ENCODE results near the gene UTRN. TPM values are rescaled to one million over a fixed set of nuclear protein-coding genes. Genes with fewer than 3 reads are reported as not detected.

The UTRN gene
- polyA plus RNA-seq, 1 donor (not counting 4 experiments of a cell fraction or from before 2014, with no cell fraction given): 23.7 TPM

- Histone ChIP-seq H3K36me3 (ENCODE audit: control insufficient read depth in 2 of 2, extremely low read depth in 1 of 2, insufficient read depth in 2 of 2, low read length in 2 of 2) (no peaks in the 10 kb centered on the region), H3K4me2 (ENCODE audit: control insufficient read depth, extremely low read depth, insufficient read depth, low read depth, low read length) (no peak overlapping the region), H2AFZ (ENCODE audit: control insufficient read depth, low read length) (no peak overlapping the region), H3K4me3 (ENCODE audit: control insufficient read depth in 2 of 3, extremely low read depth in 1 of 3, insufficient read depth in 2 of 3, low read depth in 1 of 3, low read length in 3 of 3) (no peak overlapping the region), H3K79me2 (ENCODE audit: control insufficient read depth, insufficient read depth, low read length) (no peaks in the 10 kb centered on the region), H3K27ac (ENCODE audit: control insufficient read depth, insufficient read depth, low read length) (no peak overlapping the region), H3K9me1 (ENCODE audit: control insufficient read depth, extremely low read depth, insufficient read depth, low read length) (no peaks in the 10 kb centered on the region), H4K20me1 (ENCODE audit: control insufficient read depth, extremely low read depth, insufficient read depth, low read length) (no peaks in the 10 kb centered on the region), H3K9ac (ENCODE audit: control insufficient read depth, extremely low read depth, insufficient read depth, low read length) (no peak overlapping the region), H3K9me3 (ENCODE audit: control insufficient read depth, low read depth, low read length) (no peaks in the 10 kb centered on the region), H3K4me1 (ENCODE audit: control insufficient read depth, extremely low read depth, insufficient read depth, low read length) (no peaks in the 10 kb centered on the region), H3K27me3 (ENCODE audit: control insufficient read depth, extremely low read depth, insufficient read depth, low read length) (no peaks in the 10 kb centered on the region)
- FAIRE-seq: no peak
- DNase-seq (ENCODE audit: low read depth, low spot score): no peak
- no peak for TF ChIP-seq EZH2 (IDR thresholded peaks at IDR 0.05; ENCODE audit: low read length)
- TF ChIP-seq CTCF (optimal IDR thresholded peaks at IDR 0.05 in 1 of 3, IDR thresholded peaks at IDR 0.05 in 1 of 3, conservative IDR thresholded peaks at IDR 0.05 in 1 of 3; ENCODE audit: extremely low read depth in 1 of 3, insufficient read depth in 2 of 3, low read length in 3 of 3): no peak
- dilution Hi-C loops (cut with MboI; ENCODE audit: extremely low pct_ligation_motif_present, low sequenced_read_pairs): no loop called here
Observed at GRCh38 chr6:144314003-144314485, 28.9 kb downstream of the UTRN start.

- Histone ChIP-seq H3K9ac (ENCODE audit: control insufficient read depth, extremely low read depth, insufficient read depth, low read length) (no peak overlapping the region), H3K9me3 (ENCODE audit: control insufficient read depth, low read depth, low read length) (no peaks in the 10 kb centered on the region), H3K4me2 (ENCODE audit: control insufficient read depth, extremely low read depth, insufficient read depth, low read depth, low read length) (no peak overlapping the region), H4K20me1 (ENCODE audit: control insufficient read depth, extremely low read depth, insufficient read depth, low read length) (no peaks in the 10 kb centered on the region), H3K27ac (ENCODE audit: control insufficient read depth, insufficient read depth, low read length) (no peak overlapping the region), H2AFZ (ENCODE audit: control insufficient read depth, low read length) (no peak overlapping the region), H3K9me1 (ENCODE audit: control insufficient read depth, extremely low read depth, insufficient read depth, low read length) (no peaks in the 10 kb centered on the region), H3K36me3 (ENCODE audit: control insufficient read depth in 2 of 2, extremely low read depth in 1 of 2, insufficient read depth in 2 of 2, low read length in 2 of 2) (no peaks in the 10 kb centered on the region), H3K4me1 (ENCODE audit: control insufficient read depth, extremely low read depth, insufficient read depth, low read length) (no peaks in the 10 kb centered on the region), H3K4me3 (ENCODE audit: control insufficient read depth in 2 of 3, extremely low read depth in 1 of 3, insufficient read depth in 2 of 3, low read depth in 1 of 3, low read length in 3 of 3) (no peak overlapping the region), H3K27me3 (ENCODE audit: control insufficient read depth, extremely low read depth, insufficient read depth, low read length) (no peaks in the 10 kb centered on the region), H3K79me2 (ENCODE audit: control insufficient read depth, insufficient read depth, low read length) (no peaks in the 10 kb centered on the region)
- dilution Hi-C loops (cut with MboI; ENCODE audit: extremely low pct_ligation_motif_present, low sequenced_read_pairs): no loop called here
- FAIRE-seq: no peak
- TF ChIP-seq CTCF (optimal IDR thresholded peaks at IDR 0.05 in 1 of 3, IDR thresholded peaks at IDR 0.05 in 1 of 3, conservative IDR thresholded peaks at IDR 0.05 in 1 of 3; ENCODE audit: extremely low read depth in 1 of 3, insufficient read depth in 2 of 3, low read length in 3 of 3) (no peak), EZH2 (IDR thresholded peaks at IDR 0.05; ENCODE audit: low read length) (no peak)
- no peak for DNase-seq (ENCODE audit: low read depth, low spot score)
Observed at GRCh38 chr6:144314562-144314961, 29.4 kb downstream of the UTRN start.
